Endometrial microvascular endothelial cells (primary cell): ENCODE data around the gene C1QTNF4. TPM values are rescaled to one million over a fixed set of nuclear protein-coding genes. Genes with fewer than 3 reads are reported as not detected.

Experiments used
- in situ Hi-C: cut with HindIII; loops from 2 replicates; pipeline ENCODE4 v1.10.0; 2017; ENCODE audit warnings: low sequenced_read_pairs, low pct_unique_long_range_greater_than_20kb; ENCODE audit errors: inconsistent ontology term
- total RNA-seq: library from RNA; depleted of rRNA; stranded (reverse); fragments of >200 nt; gene quantifications from one replicate; pipeline ENCODE4 v1.2.3, GENCODE V29; 2015; ENCODE audit errors: inconsistent ontology term

The C1QTNF4 gene
- total RNA-seq, 1 donor from 2014 or later, result not detected

- in situ Hi-C loops, result no loop called here
Observed at GRCh38 chr11:47595967-47596366, 1.8 kb upstream of the C1QTNF4 start.

GRCh38 chr11:47595029-47595428 is 818 bp upstream of the C1QTNF4 start:
- in situ Hi-C loops, result no loop called here

- in situ Hi-C loops, result no loop called here
Observed at GRCh38 chr11:47593492-47593933, 698 bp downstream of the C1QTNF4 start.

DNA sequence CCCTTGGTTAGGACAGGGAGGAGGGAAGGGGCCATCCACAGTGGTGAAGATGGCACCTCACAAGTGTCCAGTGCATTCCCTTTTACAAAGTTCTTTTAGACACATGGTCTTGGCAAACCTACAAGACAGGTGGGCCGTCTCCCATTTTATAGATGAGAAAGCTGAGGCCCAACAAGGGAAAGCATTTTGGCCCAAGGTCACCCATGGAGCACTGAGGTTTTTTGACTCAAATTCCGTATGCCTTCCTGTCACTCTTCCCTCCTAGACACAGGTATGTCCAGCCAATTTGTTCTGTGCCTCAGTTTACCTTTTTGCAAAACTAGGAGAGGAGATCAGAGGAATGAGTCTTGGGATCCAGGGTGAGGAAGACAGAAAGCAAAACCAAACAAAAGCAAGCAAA is 1.2 kb downstream of the C1QTNF4 start:
- in situ Hi-C loops, result no loop called here

- in situ Hi-C loops, result no loop called here
Observed at GRCh38 chr11:47592251-47592650, 2.0 kb downstream of the C1QTNF4 start.

- in situ Hi-C loops, result no loop called here
Observed at GRCh38 chr11:47591764-47592163, 2.4 kb downstream of the C1QTNF4 start.

DNA sequence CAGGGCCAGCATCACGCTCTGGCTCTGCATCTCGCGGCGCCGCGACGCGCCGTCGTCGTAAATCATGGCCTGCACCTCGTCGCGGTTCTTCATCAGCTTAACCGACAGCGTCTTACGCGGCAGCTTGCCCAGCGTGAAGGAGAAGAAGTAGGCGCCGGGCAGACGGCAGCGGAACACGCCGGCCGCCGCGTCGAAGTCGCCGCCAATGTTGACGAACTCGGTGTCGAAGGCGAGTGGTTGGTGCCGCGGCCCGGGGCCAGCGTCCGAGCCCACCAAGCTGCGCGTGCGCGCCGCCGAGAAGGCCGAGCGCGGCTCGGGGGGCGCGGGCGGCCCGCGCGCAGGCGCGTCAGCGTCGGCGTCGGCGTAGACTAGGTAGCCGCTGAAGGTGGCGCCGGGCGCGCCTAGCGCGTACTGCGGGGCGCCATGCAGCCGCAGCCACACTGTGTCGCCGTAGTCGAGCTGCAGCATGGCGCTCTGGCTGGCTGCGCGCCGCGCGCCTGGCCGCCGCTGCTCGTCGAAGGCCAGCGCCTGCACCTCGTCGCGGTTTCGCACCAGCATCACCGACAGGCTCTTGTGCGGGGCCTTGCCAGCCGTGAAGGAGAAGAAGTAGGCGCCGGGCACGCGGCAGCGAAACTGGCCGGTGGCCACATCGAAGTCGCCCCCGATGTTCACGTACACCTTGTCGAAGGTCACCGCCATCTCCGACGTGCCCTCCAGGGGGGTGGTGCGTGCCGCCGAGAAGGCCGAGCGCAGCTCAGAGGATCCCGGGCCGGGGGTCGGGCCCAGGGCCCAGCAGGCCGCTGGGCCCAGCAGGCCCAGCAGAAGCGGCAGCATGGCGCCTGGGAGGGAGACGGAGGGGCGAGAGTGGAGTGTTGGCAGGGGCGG is 4.0 kb downstream of the C1QTNF4 start:
- in situ Hi-C loops, result no loop called here

DNA sequence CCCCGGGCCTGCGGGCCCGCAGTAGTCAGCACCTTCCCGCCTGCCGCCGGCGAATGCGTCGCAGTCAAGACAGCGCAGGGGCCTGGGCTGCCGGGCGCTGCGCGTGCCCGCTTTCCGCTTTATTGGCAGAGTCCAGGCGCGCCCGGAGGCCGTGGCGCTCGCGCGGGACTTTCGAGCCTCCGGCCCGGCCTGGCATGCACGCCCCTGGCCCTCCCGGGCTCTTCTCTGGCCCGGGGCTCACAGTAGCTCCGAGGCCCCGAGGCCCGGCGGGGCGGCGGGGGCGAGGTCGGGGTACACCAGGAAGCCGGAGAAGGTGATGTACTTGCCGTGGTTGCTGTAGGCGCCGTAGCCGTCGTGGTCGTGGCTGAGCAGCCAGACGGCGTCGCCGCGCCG is 4.6 kb downstream of the C1QTNF4 start:
- in situ Hi-C loops, result no loop called here

DNA sequence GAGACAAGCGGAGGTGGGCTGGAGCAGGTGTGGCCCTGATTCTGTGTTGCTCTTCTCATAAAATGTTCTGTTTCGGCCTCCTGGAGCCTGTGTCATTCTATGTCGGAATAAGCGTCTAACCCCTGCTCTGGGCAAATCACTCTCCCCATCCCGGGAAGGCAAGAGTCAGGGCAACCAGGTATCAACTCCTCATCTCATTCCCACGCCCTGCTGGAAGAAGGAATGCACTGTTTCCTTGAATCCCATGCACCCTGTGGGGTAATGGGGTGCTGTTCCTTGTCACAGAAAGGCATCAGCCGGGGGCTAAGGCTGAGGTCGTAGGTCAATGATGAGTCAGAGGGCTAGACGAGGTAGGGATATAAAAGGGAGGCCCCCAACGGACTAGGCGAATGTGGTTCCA is 5.1 kb downstream of the C1QTNF4 start:
- in situ Hi-C loops, result no loop called here

- in situ Hi-C loops, result no loop called here
Observed at GRCh38 chr11:47587723-47588326, 6.4 kb downstream of the C1QTNF4 start.

GRCh38 chr11:47587039-47587716 is 7.0 kb downstream of the C1QTNF4 start:
- in situ Hi-C loops, result no loop called here

DNA sequence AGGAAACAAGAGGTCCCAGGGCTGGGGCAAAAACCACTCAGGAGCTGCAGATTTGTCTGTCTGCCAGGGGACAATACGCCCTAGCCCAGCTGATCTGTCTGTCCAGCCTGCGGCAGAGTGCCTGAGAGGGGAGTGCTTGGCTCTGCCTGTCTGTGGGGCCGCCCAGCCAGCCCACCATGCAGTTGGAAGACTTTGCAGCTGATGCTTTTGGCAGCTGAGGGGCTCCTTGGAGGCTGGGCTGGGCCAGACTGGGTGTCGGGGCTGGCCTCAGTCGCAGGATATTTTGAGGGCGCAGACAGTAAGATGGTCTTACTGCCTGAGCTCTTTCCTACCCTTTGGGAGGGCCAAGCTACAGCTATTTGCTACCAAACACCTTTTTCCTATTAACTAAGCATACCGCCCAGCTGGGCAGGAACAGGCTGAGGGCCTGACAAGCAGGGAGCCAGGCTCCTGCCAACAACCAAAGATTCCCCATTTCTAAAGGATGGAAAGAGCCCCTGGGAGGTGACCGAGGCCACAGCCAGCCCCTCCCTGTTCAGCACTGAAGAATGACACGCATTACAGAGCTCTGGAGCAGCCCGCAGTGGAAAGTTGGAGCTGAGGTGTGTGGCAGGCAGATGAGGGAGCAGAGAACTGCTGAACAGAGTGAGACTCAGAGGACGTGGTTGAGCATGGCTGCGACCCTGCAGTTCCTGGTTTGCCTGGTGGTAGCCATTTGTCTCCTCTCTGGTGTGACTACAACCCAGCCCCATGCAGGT is 7.9 kb downstream of the C1QTNF4 start, which contains the start of gene FAM180B:
FAM180B (plus strand) TSS at position 581 of the 758 bp plus-strand sequence; CDS start at position 672, 91 bp downstream.
- in situ Hi-C loops, result no loop called here

DNA sequence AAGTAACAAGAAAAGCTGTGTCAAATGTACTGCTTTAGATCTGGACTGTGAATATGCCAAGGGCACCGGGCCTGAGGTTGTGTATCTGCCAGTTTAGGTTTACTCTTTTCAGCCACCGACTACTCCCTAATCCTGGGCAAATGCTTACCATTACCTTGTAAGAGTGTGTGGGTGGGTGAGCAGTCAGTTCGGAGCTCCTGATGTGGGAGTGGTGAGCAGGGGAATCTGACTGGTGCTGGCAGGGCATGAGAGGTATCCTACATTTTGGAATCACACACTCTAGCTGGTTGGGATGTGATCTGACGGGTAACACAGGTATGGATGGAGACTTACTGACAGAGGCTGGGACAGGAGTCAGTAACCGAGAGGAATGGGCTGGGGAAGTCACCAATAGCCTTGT is 10.4 kb downstream of the C1QTNF4 start:
- in situ Hi-C loops, result no loop called here

GRCh38 chr11:47578524-47579494 is 15.4 kb downstream of the C1QTNF4 start, which contains the start of the genes KBTBD4 and NDUFS3:
TSS of gene KBTBD4 (minus strand) at chr11:47578970. CDS start at chr11:47578951, 19 bp downstream.
TSS of gene NDUFS3 (plus strand) at chr11:47579074. CDS start at chr11:47579092, 18 bp downstream.
- in situ Hi-C loops, result no loop called here

- in situ Hi-C loops, result no loop called here
Observed at GRCh38 chr11:47577460-47578041, 16.7 kb downstream of the C1QTNF4 start.

DNA sequence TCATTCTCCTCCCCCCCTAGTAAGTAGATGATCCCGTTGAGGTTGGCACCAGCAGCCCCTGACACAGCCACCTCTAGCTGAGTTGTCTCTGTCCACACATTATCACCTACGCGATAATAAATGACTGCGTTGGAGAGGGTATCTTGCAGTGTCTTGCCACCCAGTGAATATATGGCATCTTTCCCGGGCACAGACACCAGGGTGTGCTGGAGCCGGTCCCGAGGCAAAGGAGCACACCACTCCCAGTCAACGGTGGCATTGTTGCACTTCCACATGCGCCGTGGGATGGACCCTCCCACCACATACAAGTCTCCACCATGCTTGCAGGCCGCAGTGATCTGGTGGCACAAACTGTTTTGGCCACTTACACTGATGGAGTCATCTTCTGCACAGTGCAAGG is 20.9 kb downstream of the C1QTNF4 start:
- in situ Hi-C loops, result no loop called here

DNA sequence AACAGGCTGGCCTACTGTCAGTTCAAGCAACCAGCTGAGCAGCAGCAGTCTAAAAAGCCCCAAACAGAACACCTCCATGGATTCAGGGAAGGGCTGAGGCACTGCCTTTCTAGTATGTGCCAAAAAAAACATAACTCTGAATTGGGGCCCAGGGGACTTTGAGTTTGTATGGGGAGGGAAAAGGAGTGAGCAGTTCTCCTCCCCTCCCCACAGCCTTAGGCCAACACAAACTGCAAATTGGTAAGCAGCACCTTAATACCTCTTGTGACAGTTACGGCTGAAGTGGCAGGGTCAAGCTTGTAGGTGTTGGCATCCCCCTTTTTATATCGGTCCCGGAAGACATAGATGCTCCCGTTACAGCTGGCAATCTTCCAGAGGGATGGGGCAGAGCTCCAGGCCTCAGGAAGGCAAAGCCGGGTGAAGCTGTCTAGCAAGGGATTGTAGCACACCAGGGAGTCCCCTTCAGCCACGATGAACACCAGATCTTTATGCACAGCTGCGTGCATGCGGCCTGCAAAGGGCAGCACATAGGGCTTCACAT is 21.4 kb downstream of the C1QTNF4 start:
- in situ Hi-C loops, result no loop called here
